ENCODE measurements around the gene MSLN.

MSLN gene

GRCh38 chr16:722835-723633 is 37.5 kb upstream of the MSLN start:
- in situ Hi-C loops (cut with MboI; ENCODE audit: low sequenced_read_pairs), result no loop called here

- in situ Hi-C loops (cut with MboI; ENCODE audit: low sequenced_read_pairs), result no loop called here
Observed at GRCh38 chr16:723695-724094, 36.8 kb upstream of the MSLN start.

- in situ Hi-C loops (cut with MboI; ENCODE audit: low sequenced_read_pairs), result no loop called here
Observed at GRCh38 chr16:724188-725040, 36.1 kb upstream of the MSLN start.

GRCh38 chr16:725041-725376 is 35.5 kb upstream of the MSLN start:
- in situ Hi-C loops (cut with MboI; ENCODE audit: low sequenced_read_pairs), result no loop called here

- in situ Hi-C loops (cut with MboI; ENCODE audit: low sequenced_read_pairs), result no loop called here
Observed at GRCh38 chr16:725463-726187, 34.9 kb upstream of the MSLN start.

- in situ Hi-C loops (cut with MboI; ENCODE audit: low sequenced_read_pairs), result no loop called here
Observed at GRCh38 chr16:726188-726437, 34.4 kb upstream of the MSLN start.

- in situ Hi-C loops (cut with MboI; ENCODE audit: low sequenced_read_pairs), result no loop called here
Observed at GRCh38 chr16:726438-727290, 33.9 kb upstream of the MSLN start, which contains the start of the genes CCDC78 and HAGHL. CCDC78 (minus strand) TSS chr16:726443; CDS start chr16:726367, 76 bp downstream. HAGHL (plus strand) TSS chr16:727106; CDS start chr16:727510, 404 bp downstream.

- in situ Hi-C loops (cut with MboI; ENCODE audit: low sequenced_read_pairs), result no loop called here
Observed at GRCh38 chr16:727291-727977, 33.1 kb upstream of the MSLN start.

GRCh38 chr16:728131-728889 is 32.2 kb upstream of the MSLN start:
- in situ Hi-C loops (cut with MboI; ENCODE audit: low sequenced_read_pairs), result no loop called here

- in situ Hi-C loops (cut with MboI; ENCODE audit: low sequenced_read_pairs), result no loop called here
Observed at GRCh38 chr16:728890-729744, 31.4 kb upstream of the MSLN start.

- in situ Hi-C loops (cut with MboI; ENCODE audit: low sequenced_read_pairs), result no loop called here
Observed at GRCh38 chr16:729768-730665, 30.5 kb upstream of the MSLN start.

GRCh38 chr16:730666-731509 is 29.6 kb upstream of the MSLN start:
- in situ Hi-C loops (cut with MboI; ENCODE audit: low sequenced_read_pairs), result no loop called here

GRCh38 chr16:732332-732731 is 28.2 kb upstream of the MSLN start:
- in situ Hi-C loops (cut with MboI; ENCODE audit: low sequenced_read_pairs), result no loop called here

GRCh38 chr16:732936-733335 is 27.6 kb upstream of the MSLN start:
- in situ Hi-C loops (cut with MboI; ENCODE audit: low sequenced_read_pairs), result no loop called here

GRCh38 chr16:733382-734207 is 26.9 kb upstream of the MSLN start:
- in situ Hi-C loops (cut with MboI; ENCODE audit: low sequenced_read_pairs), result no loop called here
